LoVo (cell line): Measurements from ENCODE around the gene ZNF654.
"Not testable (repeated sequence)": the region's sequence is repeated elsewhere in the genome, so short reads cannot be mapped to it uniquely, and the experiment has no call there.

Experiments used
- DNase-seq: peaks from one replicate; pipeline ENCODE4 v3.0.0-alpha.2; 2016; ENCODE audit warnings: low spot score

The ZNF654 gene

DNA sequence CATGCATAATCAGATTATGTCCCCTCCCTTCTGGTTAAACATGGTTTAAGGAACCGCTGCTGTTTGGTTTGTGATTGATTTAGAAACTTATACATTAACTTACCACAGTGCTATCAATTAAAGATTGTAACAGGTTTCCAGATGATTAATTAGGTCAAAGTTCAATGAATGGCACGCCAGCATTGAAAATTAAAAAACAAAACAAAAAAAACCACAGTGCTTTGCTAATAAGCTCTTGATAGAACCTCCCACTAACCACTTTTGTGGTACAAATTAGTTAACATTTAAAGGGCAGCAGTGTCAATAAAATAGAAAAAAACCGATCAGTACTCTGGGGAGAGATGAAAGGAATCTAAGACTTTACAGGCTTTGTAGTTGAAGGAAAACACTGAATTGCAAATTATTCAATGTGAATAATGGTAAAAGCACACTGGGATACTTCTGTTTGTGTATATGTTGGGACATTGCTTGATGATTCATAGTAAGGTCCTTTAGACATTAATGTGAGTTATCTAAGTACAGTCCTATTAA, 83.1 kb downstream of the ZNF654 start:
- DNase-seq, result no peak

DNA sequence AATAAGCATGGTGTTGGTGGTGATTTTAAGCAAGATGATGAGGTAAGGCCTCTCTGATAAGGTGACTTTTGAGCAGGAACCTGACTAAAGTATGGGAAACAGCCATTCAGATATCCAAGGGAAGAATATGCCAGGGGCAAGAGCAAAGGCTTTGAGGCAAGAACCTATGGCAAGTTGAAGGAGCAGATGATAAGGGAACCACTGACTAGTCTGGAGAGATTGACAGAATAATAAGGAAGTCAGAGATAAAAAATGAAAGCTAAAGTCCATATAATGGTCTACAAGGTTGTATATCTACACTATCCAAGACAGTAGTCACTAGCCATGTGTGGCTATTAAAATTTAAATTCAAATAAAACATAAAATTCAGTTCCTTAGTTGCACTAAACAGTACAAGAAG, 88.2 kb downstream of the ZNF654 start:
- no peak for DNase-seq

DNA sequence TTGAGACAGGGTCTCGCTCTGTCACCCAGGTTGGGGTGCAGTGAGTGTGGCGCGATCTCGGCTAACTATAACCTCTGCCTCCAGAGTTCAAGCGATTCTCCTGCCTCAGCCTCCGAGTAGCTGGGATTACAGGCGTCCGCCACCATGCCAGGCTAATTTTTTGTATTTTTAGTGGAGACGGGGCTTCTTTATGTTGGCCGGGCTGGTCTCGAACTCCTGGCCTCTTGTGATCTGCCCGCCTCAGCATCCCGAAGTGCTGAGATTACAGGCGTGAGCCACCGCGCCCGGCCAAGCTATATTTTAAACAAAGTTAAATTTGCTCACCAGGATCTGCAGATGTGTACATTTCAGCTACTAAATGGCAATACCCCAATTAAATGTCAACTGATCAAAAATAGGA, 89.6 kb downstream of the ZNF654 start:
- no peak for DNase-seq

DNA sequence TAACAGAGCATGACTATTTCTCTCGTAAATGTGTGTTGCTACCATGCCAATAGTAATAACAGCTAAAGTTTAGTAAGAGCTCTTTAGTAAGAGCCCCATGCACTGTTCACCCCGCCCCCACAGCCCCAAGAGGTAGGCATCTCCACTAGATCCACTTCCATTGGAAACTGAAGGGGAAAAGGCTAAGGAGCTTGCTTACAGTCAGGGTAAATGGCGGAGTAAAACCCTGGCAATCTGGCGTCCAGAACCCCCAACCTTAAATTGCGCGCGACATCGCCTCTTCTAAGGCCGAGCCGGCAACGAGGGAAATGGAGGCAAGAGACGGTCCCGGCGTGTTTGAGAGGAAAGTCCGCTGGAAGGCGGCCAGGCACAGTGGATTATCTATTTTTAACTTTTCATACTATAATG, 90.0 kb downstream of the ZNF654 start:
- no peak for DNase-seq

DNA sequence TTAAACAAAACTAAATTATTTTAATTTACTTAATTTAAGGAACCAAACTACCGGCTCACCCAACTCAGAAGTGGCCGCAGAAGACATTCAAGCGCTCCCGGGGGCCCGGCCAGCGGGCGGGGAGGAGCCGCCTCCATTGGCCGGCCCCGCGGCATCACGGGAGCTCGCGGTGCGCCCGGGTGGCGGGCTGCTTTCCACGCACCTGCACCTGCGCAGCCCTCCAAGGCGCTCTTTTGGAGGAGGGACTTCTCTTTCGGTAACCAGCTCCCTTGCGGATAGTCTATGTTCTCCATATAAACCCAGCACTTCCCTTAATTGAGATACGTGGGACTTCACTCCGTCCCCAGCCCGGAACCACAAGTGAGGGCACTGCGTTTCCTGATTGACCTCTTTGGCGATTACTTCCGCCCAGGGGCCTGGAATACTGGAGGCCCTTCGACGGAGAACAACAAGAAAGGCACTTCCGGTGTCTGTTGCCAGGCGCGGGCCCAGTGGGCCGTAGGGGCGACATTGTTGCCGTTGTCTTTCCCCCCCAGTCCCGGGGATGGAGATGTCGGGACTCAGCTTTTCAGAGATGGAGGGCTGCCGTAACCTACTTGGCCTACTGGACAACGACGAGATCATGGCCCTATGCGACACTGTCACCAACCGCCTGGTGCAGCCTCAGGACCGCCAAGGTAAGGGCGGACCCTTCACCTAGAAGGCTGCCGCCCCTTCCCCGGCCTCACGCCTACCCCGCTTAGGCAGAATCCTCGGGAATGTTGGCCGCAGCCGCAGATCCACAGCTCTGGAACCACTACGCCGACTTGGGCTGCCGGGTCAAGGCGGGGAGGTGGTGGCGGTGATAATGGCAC, 90.7 kb downstream of the ZNF654 start, which contains the start of gene C3orf38:
Gene C3orf38, plus strand, starts transcription at position 451 of the 854 bp plus-strand sequence. Its CDS starts 94 bp downstream, at position 545.
- DNase-seq, result peak; percentile 87

DNA sequence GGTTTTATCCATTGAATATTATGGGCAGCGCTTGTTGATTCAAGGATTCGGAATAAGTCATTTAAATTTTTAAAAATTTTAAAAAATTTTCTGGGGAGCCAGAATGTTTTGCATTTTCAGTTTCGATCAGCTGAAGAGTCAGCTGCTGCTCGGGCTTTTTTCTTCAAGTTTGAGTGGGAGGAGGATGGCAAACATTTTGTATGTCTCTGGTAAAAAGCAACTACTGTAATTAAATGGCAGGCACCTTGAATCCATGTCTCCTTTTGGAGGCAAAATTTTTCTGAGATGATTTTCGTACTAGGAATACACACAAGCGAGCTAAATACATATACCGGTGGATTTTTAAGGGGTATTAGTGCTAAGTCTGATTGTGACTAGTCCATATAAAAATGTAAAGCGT, 91.3 kb downstream of the ZNF654 start:
- no peak for DNase-seq

DNA sequence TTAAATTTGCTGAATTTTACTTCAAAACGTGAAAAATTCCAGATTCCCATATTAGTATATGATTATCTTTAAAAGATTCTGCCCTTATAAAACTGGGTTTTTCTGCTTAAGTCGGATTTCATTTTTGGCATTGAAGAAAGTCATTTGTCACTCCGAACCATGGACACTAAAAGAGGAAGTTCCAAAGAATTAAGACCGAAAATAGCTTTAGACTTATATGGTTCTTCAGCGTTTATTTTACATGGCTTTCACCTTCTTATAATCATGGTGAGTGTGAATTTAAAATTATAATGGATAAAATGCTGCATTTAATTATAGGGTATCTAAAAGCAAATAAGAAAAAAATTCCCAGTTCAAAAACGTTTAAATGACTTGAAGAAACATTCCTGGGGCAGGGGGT, 91.8 kb downstream of the ZNF654 start:
- DNase-seq, result no peak

DNA sequence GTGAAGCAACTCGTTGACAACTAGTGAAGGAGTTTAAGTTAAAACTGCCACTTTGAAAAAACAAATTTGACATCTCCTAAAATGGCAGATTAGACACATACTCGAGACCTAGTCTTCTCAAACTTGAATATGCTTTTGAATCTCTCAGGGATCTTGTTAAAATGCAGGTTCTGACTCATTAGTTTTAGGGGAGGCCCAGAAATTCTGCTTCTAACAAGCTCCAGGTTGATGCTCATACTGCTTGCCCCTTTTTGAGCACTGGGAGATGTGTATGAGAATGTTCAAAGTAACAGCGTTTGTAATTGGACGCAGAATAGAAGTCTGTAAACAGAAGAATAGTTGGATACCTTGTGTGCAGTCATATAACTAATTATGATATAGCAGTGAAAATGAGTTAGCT, 92.3 kb downstream of the ZNF654 start:
- DNase-seq, result no peak

DNA sequence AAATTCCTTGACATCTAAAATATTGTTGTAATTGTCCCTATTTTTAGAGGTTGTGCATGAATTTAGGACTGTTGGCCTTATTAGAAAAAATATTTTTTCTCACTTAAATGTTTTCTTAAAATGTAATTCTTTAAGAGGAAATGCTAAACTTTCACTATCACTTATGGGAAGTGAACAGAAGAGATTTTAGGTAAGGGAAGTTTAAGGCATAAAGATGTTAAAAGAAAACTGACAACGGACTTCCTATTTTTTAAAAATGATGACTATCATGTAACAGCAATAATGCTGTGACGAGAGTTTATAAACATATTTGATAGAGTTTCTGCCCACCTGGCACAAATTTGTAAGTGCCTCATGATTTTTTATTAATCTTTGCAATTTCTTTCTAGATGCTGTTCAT, 93.8 kb downstream of the ZNF654 start:
- DNase-seq, result no peak

DNA sequence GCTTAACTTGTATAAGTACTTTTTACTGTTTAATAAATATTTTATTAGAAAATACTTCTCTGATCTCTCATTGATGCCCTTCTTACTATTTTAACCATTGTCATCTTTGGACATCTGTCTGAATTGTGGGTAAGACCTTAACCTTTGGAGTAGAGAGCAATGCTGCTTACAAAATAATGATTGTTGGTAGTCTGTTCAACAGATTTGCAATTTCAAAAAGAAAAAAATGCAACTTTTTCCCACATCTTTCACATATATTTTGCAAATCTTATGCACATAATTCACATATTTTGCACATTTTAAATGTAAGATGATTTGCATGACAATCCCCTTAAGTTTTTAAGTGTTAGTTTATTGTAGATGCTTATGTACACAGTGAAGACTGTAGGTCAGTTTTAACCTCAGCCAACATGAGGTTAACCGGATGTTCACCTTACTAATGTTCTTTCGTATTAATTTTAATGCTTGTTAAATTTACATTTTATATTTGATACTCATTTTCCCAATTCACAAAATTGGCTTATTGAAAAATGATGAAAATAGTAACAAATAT, 107.4 kb downstream of the ZNF654 start:
- DNase-seq, result no peak

DNA sequence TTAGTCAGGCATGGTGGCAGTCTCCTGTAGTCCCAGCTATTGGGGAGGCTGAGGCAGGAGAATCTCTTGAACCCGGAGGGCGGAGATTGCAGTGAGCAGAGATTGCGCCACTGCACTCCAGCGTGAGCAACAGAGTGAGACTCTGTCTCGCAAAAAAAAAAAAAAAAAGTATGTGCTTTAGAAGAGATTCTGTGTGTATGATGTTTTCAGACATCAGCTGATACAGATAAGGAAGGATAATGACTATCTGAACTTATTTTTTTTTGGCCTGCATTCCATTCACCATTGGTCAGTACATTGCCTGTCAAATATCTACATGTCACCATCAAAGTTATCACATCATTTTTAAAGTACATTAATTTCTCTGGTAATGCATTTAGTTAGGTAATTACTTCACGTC, 108.1 kb downstream of the ZNF654 start:
- no peak for DNase-seq

DNA sequence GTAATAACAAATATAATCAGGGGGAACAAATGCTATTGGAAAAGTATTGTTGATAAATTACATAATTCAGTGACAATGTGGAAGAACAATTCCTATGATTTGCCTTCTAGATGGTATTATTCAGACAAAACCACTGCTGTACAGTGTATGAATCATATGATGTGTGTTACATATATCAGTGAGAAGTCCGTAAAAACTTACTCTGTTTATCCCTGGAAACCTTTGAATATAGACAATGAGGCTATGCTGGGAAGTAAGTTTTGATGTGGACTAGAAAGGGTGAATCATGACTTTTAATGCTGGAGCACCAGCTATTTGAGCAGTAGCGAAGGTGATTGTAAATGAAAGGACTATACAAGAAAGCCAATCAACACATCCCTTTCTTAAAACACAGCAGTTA, 108.6 kb downstream of the ZNF654 start:
- DNase-seq, result no peak

DNA sequence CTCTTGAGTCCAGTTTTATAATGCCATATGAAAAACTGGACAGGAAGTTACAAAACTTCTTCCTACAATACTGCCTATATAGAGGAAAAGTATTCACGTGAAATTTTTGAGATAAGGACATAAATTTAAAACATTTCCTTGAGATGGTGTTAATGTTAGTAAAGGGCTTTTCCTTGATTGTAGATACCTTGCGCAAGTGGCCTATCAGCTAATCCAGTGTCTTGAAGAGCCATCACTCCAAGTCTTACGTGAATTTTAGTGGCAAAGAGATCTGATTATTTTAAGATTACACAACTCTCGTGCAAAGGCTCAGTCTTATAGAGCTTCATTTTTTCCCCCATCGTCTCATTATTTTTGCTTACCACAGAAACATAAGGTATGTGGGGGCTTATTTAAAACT, 109.1 kb downstream of the ZNF654 start:
- DNase-seq, result no peak

DNA sequence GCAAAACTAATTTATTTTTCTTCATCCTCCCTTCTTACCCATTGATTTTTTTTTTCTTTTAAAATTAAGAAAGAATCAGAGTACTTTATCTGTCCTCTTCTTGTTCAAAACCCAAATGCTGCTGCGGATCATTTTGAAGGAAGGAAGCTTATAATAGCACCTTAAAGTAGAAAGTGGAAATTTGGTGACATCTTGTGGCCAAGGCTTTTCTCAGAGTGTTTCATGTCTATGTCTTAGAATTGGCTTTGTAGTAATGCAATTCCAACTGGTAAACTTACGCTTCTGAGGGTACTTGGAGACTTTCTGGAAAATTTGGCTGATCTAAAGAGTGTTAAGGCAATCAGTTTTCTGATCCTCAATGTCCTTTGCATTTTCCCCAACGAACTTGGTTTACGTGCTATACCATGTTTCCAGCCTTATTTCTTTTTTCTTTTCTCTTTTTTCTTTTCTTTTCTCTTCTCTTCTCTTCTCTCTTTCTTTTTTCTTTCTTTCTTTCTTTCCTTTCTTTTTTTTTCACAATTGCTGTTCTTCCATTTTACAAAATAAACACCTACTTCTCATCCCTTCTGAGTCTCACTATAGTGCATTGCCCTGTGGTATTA, 121.4 kb downstream of the ZNF654 start:
- DNase-seq, result no peak

DNA sequence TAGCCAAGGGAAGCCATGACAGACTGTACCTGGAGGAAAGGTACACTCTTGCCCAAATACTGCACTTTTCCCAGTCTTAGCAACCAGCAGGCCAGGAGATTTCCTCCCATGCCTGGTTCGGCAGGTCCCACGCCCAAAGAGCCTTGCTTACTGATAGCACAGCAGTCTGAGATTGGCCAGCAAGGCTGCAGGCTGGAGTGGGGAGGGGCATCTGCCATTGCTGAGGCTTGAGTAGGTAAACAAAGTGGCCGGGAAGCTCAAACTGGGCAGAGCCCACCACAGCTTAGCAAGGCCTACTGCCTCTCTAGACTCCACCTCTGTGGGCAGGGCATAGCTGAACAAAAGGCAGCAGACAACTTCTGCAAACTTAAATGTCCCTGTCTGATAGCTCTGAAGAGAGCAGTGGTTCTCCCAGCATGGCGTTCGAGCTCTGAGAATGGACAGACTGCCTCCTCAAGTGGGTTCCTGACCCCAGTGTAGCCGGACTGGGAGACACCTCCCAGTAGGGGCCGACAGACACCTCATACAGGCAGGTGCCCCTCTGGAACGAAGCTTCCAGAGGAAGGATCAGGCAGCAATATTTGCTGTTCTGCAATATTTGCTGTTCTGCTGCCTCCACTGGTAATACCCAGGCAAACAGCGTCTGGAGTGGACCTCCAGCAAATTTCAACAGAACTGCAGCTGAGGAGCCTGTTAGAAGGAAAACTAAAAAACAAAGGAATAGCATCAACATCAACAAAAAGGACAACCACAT, 123.3 kb downstream of the ZNF654 start:
- DNase-seq, result not testable (repeated sequence)

DNA sequence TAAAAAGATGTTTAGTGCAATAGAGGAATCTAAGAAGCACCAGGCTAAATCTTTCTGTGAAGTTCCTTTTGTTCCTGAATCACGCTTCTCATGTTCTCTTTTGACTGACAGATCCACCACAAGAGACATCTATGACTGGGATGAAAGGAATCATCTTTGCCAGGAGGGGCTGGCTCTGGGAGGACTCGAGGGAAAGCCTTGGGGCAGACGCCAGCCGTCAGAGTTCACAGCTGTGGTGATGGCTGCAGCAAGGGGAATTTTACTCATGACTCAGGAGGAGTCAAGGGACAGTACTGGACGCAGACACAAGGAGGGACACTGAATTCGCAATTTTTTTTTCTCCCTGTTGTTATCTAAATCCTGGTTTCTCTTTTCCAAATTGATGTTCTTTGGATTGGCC, 129.4 kb downstream of the ZNF654 start:
- DNase-seq, result no peak

DNA sequence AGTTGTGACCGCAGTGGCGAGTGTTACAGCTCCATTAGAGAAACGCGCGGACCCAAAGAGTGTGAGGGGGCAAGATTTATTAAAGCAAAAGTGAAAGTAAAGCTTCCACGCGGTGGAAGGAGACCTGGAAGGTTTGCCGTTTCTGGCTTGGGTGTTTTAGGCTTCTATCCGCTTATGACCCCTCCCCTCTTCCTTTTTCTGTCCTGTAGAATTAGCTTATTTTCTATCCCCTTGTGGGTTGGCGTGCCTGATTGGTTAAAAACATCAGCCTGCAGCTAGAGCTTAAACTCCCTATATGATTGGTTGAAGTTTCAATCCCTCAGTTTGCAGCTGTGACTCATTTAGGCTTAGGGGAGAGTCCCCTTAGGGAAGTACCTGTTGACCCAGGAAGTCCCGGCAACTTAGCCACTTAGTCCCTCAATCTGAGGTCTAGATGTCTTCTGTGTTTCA, 130.3 kb downstream of the ZNF654 start:
- no peak for DNase-seq

DNA sequence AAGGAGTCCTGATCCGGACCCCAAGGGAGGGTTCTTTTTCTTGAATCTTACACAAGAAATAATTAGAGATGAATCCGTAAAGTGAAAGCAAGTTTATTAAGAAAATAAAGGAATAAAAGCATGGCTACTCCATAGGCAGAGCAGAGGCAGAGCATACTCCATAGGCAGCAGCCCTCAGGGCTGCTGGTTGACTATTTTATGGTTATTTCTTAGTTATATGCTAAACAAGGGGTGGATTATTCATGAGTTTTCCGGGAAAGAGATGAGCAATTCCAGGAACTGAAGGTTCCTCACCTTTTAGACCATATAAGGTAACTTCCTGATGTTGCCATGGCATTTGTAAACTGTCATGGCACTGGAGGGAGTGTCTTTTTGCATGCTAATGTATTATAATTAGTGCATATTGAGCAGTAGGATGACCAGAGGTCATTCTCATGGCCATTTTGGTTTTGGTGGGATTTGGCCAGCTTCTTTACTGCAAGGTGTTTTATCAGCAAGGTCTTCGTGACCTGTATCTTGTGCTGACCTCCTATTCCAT, 132.9 kb downstream of the ZNF654 start:
- DNase-seq, result no peak

DNA sequence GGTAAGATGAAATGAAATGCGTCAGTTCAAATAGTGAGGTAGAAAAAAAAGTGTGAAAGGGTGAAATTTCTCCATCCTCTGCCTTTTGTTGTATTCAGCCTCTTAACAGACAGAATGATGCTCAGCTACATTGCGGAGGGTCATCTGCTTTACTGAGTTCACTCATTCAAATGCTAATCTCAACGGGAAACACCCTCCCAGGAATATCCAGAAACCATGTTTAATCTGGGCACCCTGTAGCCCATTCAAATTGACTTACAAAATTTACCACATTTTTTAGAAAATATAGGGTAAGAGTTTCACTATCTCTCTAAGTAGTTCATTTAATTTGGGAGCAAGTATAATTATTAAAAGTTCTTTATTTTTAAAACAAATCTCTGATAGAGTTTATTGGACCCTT, 133.6 kb downstream of the ZNF654 start:
- no peak for DNase-seq
